ENCODE results near the gene NRARP.

GRCh38 chr9:137319739-137320551 lies 17.9 kb upstream of the NRARP start:
- TF ChIP-seq CTCF (IDR thresholded peaks at IDR 0.05; ENCODE audit: low read length) (no peak), EZH2 (optimal IDR thresholded peaks at IDR 0.05; ENCODE audit: low read depth, low read length) (no peak), EZH2phosphoT487 (IDR thresholded peaks at IDR 0.05; ENCODE audit: low read length) (no peak)
